BLaER1 treated with 17β-estradiol and CSF1 and Interleukin-3, amounts not matched to agents 10 nM and 100 nM (cell line): Measurements from ENCODE around the gene HRH2.

Source experiments
- H3K27ac ChIP-seq, 11 experiments: shearing (Covaris generic); formaldehyde crosslinking; 2 replicates each; pipeline ENCODE4 v1.8.1; 2022
- H3K27me3 ChIP-seq, 11 experiments: shearing (Covaris generic); formaldehyde crosslinking; 2 replicates each; pipeline ENCODE4 v1.8.1; 2022
- H3K36me3 ChIP-seq, 11 experiments: shearing (Covaris generic); formaldehyde crosslinking; 2 replicates each; pipeline ENCODE4 v1.8.1; 2022
- H3K4me1 ChIP-seq, 10 experiments: shearing (Covaris generic); formaldehyde crosslinking; 2 replicates each; pipeline ENCODE4 v1.8.1; 2022
- H3K4me2 ChIP-seq, 11 experiments: shearing (Covaris generic); formaldehyde crosslinking; 2 replicates each; pipeline ENCODE4 v1.8.1; 2022
- H3K4me3 ChIP-seq, 10 experiments: shearing (Covaris generic); formaldehyde crosslinking; 2 replicates each; pipeline ENCODE4 v1.8.1; 2022
- H3K9ac ChIP-seq, 11 experiments: shearing (Covaris generic); formaldehyde crosslinking; 2 replicates each; pipeline ENCODE4 v1.8.1; 2022
- H3K9me3 ChIP-seq, 11 experiments: shearing (Covaris generic); formaldehyde crosslinking; replicated peaks in 1 of 11; 2 replicates each; pipeline ENCODE4 v1.8.1; 2022
- H4K20me1 ChIP-seq, 11 experiments: shearing (Covaris generic); formaldehyde crosslinking; 2 replicates each; pipeline ENCODE4 v1.8.1; 2022
- Cebpa-rat ChIP-seq, 11 experiments: shearing (Covaris generic); IDR thresholded peaks; 2 replicates each; pipeline ENCODE4 v1.8.1; 2022

The HRH2 gene

DNA sequence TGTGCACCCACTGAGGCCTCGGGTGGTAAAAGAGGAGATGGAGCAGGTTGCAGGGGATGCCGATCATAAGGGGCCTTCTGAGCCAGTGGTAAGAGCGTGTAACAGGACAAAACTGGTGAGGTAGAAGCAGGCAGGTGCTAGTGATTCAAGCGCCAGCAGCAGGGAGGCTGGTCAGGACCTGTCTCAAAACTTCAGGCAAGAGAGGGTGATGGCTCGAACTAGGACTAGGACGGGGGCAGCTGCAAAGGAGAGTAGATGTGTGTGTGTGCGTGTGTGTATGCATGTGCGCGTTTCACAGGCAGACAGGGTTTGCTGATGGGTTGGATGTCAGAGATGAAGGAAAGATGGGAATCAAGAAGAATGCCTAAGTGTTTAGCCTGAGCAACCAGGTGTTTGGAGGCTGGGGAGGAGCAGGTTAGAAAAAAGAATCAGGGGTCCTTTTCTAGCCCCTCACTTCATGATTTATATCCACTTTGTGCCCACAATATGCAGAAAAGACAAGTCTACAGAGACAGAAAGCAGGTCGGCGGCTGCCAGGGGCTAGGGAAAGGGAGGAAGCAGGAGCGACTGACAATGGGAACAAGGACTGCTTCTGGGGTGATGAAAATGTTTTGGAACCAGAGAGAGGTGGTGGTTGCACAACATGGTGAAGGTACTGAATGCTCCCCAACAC lies 15.2 kb downstream of the HRH2 start:
- Histone ChIP-seq H3K27me3 (no peaks in the 10 kb centered on the region), H3K36me3 (peaks cover 0 to 75% (median 10%) of the 10 kb centered on the region in 11 experiments; a peak in 11 of 22 replicates)
- TF ChIP-seq Cebpa-rat (IDR thresholded peaks at IDR 0.05), result no peak

DNA sequence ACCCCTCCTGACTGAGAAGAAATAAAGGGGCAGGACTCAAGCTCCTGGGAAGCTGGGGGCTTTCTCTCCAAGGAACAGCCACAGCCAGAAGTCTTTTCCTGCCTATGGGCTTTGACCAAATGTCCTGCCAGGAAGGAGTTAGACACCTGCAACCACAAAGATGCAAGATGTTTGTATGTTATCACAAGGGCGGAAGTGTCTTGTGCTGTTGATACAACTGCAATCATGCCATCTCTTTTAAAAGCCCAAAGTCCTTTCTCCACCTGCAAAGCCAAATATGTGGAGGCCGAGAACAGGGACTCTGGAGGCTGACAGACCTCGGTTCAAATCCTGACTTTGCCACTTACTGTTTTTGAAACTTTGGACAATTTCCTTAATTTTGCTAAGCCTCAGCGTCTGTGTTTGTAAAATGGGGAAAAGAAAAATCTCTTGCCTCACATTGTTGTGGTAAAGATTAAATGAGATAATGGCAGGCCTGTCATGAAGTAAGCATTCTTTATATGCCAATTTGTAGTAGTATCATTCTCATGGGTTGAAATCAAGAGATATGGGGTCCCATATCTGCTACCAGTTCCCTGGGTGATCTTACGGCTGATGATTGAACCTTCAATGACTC lies 17.0 kb downstream of the HRH2 start:
- H3K4me2 ChIP-seq, result peak overlapping the region in 5 of 11 experiments; percentile 28 to 83 (median 76); a peak in 7 of 22 replicates
- no peak overlapping the region for H3K4me3 ChIP-seq
- TF ChIP-seq Cebpa-rat (IDR thresholded peaks at IDR 0.05), result no peak
- H3K27ac ChIP-seq, result peak overlapping the region in 1 of 11 experiments; percentile 11; a peak in 1 of 22 replicates
- no peaks in the 10 kb centered on the region for H3K9me3 ChIP-seq
- H3K4me1 ChIP-seq, result peaks cover 31 to 100% (median 74%) of the 10 kb centered on the region in 10 experiments
- peaks cover 0 to 87% (median 10%) of the 10 kb centered on the region in 11 experiments; a peak in 11 of 22 replicates for H3K36me3 ChIP-seq
- H4K20me1 ChIP-seq, result peaks cover 23 to 100% (median 98%) of the 10 kb centered on the region in 11 experiments; a peak in 21 of 22 replicates
- no peak overlapping the region; a peak in 1 of 22 replicates for H3K9ac ChIP-seq
- H3K27me3 ChIP-seq, result no peaks in the 10 kb centered on the region

More for the DNA sequence above, 15.2 kb downstream of the HRH2 start:
- Histone ChIP-seq H4K20me1 (peaks cover 12 to 100% (median 97%) of the 10 kb centered on the region in 11 experiments; a peak in 21 of 22 replicates), H3K4me2 (peak overlapping the region in 4 of 11 experiments; percentile 4 to 76 (median 25); a peak in 6 of 22 replicates), H3K9me3 (no peaks in the 10 kb centered on the region), H3K9ac (no peak overlapping the region), H3K27ac (peak overlapping the region in 2 of 11 experiments; percentile 10 to 33; a peak in 2 of 22 replicates), H3K4me3 (no peak overlapping the region), H3K4me1 (peaks cover 17 to 100% (median 64%) of the 10 kb centered on the region in 10 experiments)

DNA sequence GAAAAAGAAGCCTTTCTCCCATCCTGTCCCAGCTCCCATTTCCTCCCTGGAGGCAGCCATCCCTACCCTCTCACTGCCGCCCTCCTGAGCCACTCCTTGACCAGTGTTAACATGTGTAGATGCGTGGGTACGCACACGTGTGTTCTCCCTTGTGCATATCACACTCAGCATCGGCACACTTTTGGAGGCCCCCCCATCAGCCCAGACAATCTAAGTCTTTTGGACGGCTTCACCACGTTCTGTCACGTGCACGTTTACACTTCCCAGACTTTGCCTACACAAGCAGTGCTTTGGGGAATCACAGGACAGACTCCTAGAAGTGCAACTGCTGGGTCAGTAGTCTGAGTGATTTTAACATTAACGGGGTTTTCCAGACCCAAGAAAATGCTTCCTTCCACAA lies 18.0 kb downstream of the HRH2 start:
- Histone ChIP-seq H3K27ac (no peak overlapping the region), H3K36me3 (peaks cover 0 to 77% (median 10%) of the 10 kb centered on the region in 11 experiments; a peak in 10 of 22 replicates), H3K27me3 (no peaks in the 10 kb centered on the region), H3K9me3 (no peaks in the 10 kb centered on the region), H3K4me3 (no peak overlapping the region), H4K20me1 (peaks cover 23 to 100% (median 98%) of the 10 kb centered on the region in 11 experiments; a peak in 21 of 22 replicates), H3K4me1 (peaks cover 41 to 100% (median 76%) of the 10 kb centered on the region in 10 experiments), H3K4me2 (peak overlapping the region in 6 of 11 experiments; percentile 9 to 85 (median 78); a peak in 8 of 22 replicates), H3K9ac (no peak overlapping the region; a peak in 1 of 22 replicates)
- no peak for TF ChIP-seq Cebpa-rat (IDR thresholded peaks at IDR 0.05)

DNA sequence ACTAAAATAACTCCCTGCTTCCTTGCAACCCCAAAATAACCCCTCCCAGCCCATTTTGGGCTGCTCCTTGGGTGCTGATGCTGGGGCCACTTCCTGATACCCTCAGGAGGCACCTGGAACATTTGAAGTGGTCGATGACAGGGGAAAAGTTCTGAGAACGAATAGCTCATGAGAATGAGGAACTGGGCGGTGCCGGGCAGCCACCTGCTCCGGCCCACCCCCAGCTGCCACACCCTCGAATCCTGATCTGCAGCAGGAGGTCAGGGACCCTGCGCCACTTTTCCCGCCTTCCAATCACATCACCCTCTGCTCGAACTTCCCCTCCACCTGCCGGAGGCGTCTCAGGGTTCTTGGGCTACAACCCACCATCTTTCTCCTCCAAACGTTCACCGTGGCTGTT lies 19.7 kb downstream of the HRH2 start:
- Histone ChIP-seq H3K27me3 (no peaks in the 10 kb centered on the region), H4K20me1 (peaks cover 23 to 100% (median 90%) of the 10 kb centered on the region in 11 experiments; a peak in 21 of 22 replicates), H3K27ac (peak overlapping the region in 1 of 11 experiments; percentile 11; a peak in 1 of 22 replicates), H3K4me3 (no peak overlapping the region), H3K36me3 (peaks cover 2 to 72% (median 15%) of the 10 kb centered on the region in 11 experiments; a peak in 18 of 22 replicates), H3K9ac (no peak overlapping the region), H3K9me3 (no peaks in the 10 kb centered on the region), H3K4me1 (peaks cover 51 to 100% (median 79%) of the 10 kb centered on the region in 10 experiments), H3K4me2 (peak overlapping the region; percentile 54 to 85 (median 76))
- TF ChIP-seq Cebpa-rat (IDR thresholded peaks at IDR 0.05), result no peak

DNA sequence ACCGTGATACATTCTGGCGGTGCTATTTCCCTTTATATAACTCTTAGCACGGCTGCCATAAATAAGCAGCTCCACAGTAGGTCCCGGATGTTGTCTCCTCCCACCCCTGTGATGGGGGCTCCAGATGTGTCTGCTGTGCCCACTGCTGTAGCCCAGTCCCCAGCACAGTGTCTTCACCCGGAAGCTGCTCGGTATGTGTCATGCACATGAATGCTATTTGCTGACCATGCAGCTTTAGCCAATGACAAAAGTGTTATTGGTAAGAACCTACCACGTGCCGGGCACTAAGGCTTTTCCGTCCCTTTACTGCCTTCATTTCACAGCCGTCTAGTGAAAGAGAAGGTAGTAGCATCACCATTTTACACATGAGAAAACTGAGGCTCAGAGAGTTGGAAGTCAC lies 20.2 kb downstream of the HRH2 start:
- peaks cover 23 to 99% (median 85%) of the 10 kb centered on the region in 11 experiments; a peak in 21 of 22 replicates for H4K20me1 ChIP-seq
- H3K4me3 ChIP-seq, result no peak overlapping the region
- no peaks in the 10 kb centered on the region for H3K9me3 ChIP-seq
- H3K9ac ChIP-seq, result no peak overlapping the region
- H3K27ac ChIP-seq, result no peak overlapping the region
- no peaks in the 10 kb centered on the region for H3K27me3 ChIP-seq
- peaks cover 52 to 100% (median 79%) of the 10 kb centered on the region in 10 experiments for H3K4me1 ChIP-seq
- no peak for TF ChIP-seq Cebpa-rat (IDR thresholded peaks at IDR 0.05)
- H3K36me3 ChIP-seq, result peaks cover 8 to 72% (median 19%) of the 10 kb centered on the region in 11 experiments
- H3K4me2 ChIP-seq, result peak overlapping the region in 9 of 11 experiments; percentile 67 to 85 (median 76); a peak in 17 of 22 replicates

DNA sequence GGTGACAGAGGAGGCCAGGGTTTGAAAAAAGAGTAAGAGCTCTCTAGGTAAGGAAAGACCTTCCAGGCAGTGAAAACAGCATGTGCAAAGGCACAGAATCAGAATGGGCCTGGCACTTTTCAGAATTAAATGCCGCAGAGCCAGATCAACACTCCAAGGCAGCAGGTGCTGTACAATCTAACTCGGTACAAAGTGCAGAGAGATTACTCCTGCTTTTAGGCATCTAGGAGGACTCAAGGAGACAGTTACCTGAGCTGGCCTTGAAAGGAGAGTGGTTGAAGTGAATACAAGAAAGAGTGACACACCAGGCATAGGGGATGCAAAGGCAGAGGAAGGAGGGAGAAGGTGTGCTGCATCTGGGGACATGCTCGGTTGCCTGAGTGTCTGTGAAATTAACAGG lies 21.5 kb downstream of the HRH2 start:
- Histone ChIP-seq H3K36me3 (peaks cover 19 to 72% (median 26%) of the 10 kb centered on the region in 11 experiments), H3K27me3 (no peaks in the 10 kb centered on the region), H3K27ac (no peak overlapping the region), H3K9me3 (no peaks in the 10 kb centered on the region), H3K4me1 (peaks cover 66 to 100% (median 86%) of the 10 kb centered on the region in 10 experiments), H3K4me2 (peak overlapping the region; percentile 67 to 85 (median 78)), H4K20me1 (peaks cover 29 to 95% (median 73%) of the 10 kb centered on the region in 11 experiments; a peak in 21 of 22 replicates), H3K9ac (peak overlapping the region in 2 of 11 experiments; percentile 36 to 37; a peak in 2 of 22 replicates), H3K4me3 (no peak overlapping the region)
- no peak for TF ChIP-seq Cebpa-rat (IDR thresholded peaks at IDR 0.05)

DNA sequence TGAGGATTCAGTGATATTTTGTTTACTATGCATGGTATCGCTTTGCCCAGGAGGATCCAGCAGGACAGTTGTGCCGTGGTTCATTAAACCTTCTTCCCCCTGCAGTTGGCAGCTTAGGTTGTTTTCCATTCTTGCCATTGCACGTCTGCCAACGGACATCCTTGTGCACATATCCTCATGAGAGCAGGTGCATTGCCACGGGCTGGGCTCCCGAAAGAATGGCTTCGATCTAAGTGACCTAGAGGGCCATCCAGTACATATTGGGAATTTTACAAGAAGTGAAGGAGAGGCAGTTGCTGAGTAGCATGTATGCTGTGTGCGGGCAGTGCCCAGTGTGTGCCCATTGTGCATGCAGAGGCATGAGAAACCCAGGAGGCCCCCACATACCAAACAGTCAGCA lies 22.1 kb downstream of the HRH2 start:
- Histone ChIP-seq H3K27ac (peak overlapping the region in 2 of 11 experiments; percentile 15 to 42; a peak in 2 of 22 replicates), H3K4me2 (peak overlapping the region; percentile 67 to 85 (median 78)), H3K4me1 (peaks cover 72 to 100% (median 89%) of the 10 kb centered on the region in 10 experiments), H3K36me3 (peaks cover 21 to 72% (median 29%) of the 10 kb centered on the region in 11 experiments), H3K9me3 (no peaks in the 10 kb centered on the region), H3K4me3 (no peak overlapping the region), H3K27me3 (no peaks in the 10 kb centered on the region), H4K20me1 (peaks cover 29 to 89% (median 68%) of the 10 kb centered on the region in 11 experiments; a peak in 21 of 22 replicates), H3K9ac (peak overlapping the region in 1 of 11 experiments; percentile 37; a peak in 2 of 22 replicates)
- no peak for TF ChIP-seq Cebpa-rat (IDR thresholded peaks at IDR 0.05)

DNA sequence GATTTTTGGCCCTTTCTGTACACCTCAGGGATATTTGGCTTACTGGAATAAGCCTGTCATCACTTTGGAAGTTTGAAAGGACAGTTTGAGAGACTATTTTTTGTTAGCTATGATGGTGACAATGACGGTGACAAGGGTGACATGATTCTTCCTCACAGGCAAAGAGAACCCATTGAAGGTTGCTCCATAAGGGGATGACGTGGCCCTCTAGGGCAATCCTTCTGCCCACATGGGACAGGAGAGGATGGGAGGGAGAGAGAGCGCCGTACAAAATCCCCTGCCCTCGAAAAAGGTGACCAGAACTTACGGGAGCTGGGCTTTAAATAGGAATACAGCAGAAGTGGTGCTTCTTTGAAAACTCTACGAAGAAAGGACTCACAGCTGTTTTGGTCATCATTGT lies 22.6 kb downstream of the HRH2 start:
- Histone ChIP-seq H3K4me3 (no peak overlapping the region), H3K9ac (peak overlapping the region in 2 of 11 experiments; percentile 37; a peak in 1 of 22 replicates), H3K4me2 (peak overlapping the region; percentile 67 to 85 (median 78)), H3K36me3 (peaks cover 26 to 72% (median 33%) of the 10 kb centered on the region in 11 experiments), H3K27me3 (no peaks in the 10 kb centered on the region), H4K20me1 (peaks cover 29 to 84% (median 64%) of the 10 kb centered on the region in 11 experiments; a peak in 21 of 22 replicates), H3K9me3 (no peaks in the 10 kb centered on the region), H3K27ac (peak overlapping the region in 4 of 11 experiments; percentile 11 to 42 (median 20); a peak in 4 of 22 replicates), H3K4me1 (peaks cover 74 to 100% (median 91%) of the 10 kb centered on the region in 10 experiments)
- TF ChIP-seq Cebpa-rat (IDR thresholded peaks at IDR 0.05), result no peak
